Measurements from ENCODE around the gene PCDHGA9.
A peak's percentile ranks its signal among the peaks of the same experiment; 100 is the strongest.
"Not testable (repeated sequence)": the region's sequence is repeated elsewhere in the genome, so short reads cannot be mapped to it uniquely, and the experiment has no call there.

The PCDHGA9 gene

DNA sequence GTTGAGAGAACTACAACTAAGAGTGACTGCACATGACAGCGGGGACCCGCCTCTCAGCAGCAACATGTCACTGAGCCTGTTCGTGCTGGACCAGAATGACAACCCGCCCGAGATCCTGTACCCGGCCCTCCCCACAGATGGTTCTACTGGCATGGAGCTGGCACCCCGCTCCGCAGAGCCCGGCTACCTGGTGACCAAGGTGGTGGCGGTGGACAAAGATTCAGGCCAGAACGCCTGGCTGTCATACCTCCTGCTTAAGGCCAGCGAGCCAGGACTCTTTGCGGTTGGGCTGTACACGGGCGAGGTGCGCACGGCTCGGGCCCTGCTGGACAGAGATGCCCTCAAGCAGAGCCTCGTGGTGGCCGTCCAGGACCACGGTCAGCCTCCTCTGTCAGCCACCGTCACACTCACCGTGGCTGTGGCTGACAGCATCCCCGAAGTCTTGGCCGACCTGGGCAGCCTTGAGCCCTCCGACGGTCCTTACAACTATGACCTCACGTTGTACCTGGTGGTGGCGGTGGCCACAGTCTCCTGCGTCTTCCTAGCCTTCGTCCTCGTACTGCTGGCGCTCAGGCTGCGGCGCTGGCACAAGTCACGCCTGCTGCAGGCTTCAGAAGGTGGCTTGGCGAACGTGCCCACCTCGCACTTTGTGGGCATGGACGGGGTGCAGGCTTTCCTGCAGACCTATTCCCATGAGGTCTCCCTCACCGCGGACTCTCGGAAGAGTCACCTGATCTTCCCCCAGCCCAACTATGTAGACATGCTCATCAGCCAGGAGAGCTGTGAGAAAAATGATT, 17.9 kb upstream of the PCDHGA9 start:
- no peak for DNase-seq

DNA sequence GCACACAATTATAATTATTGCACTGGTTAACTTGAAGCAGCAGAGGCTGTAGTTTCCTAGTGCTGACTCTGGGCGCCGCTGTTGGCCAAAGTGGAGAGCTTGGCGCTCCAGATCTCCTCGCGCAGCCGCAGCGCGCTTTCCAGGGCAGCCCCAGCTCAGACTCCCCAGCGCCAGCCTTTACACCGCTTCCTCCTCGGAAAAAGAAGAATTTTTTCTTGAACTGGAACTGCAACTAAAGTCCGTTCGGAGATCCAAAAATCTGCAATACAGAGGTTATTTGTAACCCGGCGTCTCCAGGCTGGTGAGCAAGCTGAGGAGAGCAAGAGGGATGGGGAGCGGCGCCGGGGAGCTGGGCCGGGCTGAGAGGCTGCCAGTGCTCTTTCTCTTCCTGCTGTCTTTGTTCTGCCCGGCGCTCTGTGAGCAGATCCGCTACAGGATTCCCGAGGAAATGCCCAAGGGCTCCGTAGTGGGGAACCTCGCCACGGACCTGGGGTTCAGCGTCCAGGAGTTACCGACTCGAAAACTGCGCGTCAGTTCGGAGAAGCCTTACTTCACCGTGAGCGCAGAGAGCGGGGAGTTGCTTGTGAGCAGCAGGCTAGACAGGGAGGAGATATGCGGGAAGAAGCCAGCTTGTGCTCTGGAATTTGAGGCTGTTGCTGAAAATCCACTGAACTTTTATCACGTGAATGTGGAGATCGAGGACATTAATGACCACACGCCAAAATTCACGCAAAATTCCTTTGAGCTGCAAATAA, 14.8 kb upstream of the PCDHGA9 start, which contains the start of gene PCDHGB4:
TSS of gene PCDHGB4 (plus strand) at position 142 of the 755 bp plus-strand sequence. CDS start at position 329, 187 bp downstream.
- peak in 1 of 2 donors; percentile 28 for DNase-seq

DNA sequence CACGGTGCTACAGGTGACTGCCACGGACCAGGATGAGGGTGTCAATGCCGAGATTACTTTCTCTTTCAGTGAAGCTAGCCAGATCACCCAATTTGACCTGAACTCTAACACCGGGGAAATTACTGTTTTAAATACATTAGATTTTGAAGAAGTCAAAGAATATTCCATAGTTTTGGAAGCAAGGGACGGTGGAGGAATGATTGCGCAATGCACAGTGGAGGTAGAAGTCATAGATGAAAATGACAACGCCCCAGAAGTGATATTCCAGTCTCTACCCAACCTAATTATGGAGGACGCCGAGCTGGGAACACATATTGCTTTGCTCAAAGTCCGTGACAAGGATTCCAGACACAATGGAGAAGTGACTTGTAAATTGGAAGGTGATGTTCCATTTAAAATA, 13.9 kb upstream of the PCDHGA9 start:
- no peak for DNase-seq

DNA sequence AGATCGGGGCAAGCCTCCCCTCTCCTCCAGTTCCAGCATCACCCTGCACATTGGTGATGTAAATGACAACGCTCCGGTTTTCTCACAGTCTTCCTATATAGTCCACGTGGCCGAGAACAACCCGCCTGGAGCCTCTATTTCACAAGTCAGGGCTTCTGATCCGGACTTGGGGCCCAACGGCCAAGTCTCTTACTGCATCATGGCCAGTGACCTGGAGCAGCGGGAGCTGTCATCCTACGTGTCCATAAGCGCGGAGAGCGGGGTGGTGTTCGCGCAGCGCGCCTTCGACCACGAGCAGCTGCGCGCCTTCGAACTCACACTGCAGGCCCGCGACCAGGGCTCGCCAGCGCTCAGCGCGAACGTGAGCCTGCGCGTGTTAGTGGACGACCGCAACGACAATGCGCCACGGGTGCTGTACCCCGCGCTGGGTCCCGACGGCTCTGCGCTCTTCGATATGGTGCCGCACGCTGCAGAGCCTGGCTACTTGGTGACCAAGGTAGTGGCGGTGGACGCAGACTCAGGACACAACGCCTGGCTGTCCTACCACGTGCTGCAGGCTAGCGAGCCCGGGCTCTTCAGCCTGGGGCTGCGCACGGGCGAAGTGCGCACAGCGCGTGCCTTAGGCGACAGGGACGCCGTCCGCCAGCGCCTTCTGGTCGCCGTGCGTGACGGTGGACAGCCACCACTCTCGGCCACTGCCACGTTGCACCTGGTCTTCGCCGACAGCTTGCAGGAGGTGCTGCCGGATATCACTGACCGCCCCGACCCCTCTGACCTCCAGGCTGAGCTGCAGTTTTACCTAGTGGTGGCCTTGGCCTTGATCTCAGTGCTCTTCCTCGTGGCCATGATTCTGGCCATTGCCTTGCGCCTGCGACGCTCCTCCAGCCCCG, 13.2 kb upstream of the PCDHGA9 start:
- DNase-seq = no peak

DNA sequence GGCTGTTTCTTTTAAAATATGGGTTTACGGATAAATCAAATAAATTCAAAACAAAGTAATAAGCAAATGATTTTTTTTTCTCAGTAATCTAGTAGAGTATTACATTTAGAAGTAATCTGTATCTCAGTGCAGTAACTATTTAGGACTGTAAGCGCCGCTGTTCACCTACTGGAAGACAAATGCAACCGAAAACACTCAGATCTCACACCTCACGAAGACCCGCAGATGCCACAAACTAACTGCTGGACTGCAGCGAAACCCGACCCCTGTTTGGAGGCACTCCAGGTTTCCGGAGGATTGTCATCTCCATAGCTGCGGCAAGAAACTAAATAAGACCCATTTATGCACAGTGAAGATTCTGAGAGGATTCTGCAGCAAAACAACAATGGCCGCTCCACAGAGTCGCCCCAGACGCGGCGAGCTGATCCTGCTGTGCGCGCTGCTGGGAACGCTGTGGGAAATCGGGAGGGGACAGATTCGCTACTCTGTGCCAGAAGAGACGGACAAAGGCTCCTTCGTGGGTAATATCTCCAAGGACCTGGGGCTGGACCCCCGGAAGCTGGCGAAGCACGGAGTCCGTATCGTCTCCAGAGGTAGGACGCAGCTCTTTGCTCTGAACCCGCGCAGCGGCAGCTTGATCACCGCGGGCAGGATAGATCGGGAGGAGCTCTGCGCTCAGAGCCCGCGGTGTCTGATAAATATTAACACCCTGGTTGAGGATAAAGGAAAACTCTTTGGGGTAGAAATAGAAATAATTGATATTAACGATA, 10.0 kb upstream of the PCDHGA9 start, which contains the start of gene PCDHGA8:
TSS of gene PCDHGA8 (plus strand) at position 205 of the 770 bp plus-strand sequence. CDS start at position 386, 181 bp downstream.
- DNase-seq = no peak

DNA sequence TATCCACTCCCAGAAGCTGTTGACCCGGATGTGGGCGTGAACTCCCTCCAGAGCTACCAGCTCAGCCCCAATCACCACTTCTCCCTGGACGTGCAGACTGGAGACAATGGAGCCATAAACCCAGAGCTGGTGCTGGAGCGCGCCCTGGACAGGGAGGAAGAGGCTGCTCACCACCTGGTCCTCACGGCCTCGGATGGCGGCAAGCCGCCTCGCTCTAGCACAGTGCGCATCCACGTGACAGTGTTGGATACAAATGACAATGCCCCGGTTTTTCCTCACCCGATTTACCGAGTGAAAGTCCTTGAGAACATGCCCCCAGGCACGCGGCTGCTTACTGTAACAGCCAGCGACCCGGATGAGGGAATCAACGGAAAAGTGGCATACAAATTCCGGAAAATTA, 9.3 kb upstream of the PCDHGA9 start:
- DNase-seq = no peak

DNA sequence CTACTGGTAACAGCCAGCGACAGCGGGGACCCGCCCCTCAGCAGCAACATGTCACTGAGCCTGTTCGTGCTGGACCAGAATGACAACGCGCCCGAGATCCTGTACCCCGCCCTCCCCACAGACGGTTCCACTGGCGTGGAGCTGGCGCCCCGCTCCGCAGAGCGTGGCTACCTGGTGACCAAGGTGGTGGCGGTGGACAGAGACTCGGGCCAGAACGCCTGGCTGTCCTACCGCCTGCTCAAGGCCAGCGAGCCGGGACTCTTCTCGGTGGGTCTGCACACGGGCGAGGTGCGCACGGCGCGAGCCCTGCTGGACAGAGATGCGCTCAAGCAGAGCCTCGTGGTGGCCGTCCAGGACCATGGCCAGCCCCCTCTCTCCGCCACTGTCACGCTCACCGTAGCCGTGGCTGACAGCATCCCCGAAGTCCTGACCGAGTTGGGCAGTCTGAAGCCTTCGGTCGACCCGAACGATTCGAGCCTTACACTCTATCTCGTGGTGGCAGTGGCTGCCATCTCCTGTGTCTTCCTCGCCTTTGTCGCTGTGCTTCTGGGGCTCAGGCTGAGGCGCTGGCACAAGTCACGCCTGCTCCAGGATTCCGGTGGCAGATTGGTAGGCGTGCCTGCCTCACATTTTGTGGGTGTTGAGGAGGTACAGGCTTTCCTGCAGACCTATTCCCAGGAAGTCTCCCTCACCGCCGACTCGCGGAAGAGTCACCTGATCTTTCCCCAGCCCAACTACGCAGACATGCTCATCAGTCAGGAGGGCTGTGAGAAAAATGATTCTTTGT, 8.0 kb upstream of the PCDHGA9 start:
- not testable (repeated sequence) for DNase-seq

DNA sequence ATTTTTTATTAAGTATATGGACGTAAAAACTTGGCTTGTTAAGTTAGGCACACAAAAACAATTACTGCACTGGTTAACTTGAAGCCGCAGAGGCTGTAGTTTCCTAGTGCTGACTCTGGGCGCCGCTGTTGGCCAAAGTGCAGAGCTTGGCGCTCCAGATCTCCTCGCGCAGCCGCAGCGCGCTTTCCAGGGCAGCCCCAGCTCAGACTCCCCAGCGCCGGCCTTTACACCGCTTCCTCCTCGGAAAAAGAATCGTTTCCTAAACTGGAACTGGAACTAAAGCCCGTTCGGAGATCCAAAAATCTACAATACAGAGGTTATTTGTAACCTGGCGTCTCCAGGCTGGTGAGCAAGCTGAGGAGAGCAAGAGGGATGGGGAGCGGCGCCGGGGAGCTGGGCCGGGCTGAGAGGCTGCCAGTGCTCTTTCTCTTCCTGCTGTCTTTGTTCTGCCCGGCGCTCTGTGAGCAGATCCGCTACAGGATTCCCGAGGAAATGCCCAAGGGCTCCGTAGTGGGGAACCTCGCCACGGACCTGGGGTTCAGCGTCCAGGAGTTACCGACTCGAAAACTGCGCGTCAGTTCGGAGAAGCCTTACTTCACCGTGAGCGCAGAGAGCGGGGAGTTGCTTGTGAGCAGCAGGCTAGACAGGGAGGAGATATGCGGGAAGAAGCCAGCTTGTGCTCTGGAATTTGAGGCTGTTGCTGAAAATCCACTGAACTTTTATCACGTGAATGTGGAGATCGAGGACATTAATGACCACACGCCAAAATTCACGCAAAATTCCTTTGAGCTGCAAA, 4.6 kb upstream of the PCDHGA9 start, which contains the start of gene PCDHGB5:
TSS of gene PCDHGB5 (plus strand) at position 192 of the 796 bp plus-strand sequence. CDS start at position 373, 181 bp downstream.
- peak; percentile 39 to 41 for DNase-seq

DNA sequence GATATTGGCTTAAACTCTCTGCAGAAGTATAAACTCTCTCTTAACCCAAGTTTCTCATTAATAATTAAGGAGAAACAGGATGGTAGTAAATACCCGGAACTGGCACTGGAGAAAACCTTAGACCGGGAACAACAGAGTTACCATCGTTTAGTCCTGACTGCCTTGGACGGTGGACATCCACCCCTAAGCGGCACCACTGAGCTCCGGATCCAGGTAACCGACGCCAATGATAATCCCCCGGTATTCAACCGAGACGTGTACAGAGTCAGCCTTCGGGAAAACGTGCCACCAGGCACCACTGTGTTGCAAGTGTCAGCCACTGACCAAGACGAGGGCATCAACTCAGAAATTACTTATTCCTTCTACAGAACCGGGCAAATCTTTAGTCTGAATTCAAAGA, 4.0 kb upstream of the PCDHGA9 start:
- DNase-seq = no peak

DNA sequence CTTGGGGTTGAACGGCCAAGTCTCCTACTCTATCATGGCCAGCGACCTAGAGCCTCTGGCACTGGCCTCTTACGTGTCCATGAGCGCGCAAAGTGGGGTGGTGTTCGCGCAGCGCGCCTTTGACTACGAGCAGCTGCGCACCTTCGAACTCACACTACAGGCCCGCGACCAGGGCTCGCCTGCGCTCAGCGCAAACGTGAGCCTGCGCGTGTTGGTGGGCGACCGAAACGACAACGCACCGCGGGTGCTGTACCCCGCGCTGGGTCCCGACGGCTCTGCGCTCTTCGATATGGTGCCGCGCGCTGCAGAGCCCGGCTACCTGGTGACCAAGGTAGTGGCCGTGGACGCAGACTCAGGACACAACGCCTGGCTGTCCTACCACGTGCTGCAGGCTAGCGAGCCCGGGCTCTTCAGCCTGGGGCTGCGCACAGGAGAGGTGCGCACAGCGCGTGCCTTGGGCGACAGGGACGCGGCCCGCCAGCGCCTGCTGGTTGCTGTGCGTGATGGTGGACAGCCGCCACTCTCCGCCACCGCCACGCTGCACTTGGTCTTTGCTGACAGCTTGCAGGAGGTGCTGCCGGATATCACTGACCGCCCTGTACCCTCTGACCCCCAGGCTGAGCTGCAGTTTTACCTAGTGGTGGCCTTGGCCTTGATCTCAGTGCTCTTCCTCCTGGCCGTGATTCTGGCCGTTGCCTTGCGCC, 2.9 kb upstream of the PCDHGA9 start:
- no peak for DNase-seq

DNA sequence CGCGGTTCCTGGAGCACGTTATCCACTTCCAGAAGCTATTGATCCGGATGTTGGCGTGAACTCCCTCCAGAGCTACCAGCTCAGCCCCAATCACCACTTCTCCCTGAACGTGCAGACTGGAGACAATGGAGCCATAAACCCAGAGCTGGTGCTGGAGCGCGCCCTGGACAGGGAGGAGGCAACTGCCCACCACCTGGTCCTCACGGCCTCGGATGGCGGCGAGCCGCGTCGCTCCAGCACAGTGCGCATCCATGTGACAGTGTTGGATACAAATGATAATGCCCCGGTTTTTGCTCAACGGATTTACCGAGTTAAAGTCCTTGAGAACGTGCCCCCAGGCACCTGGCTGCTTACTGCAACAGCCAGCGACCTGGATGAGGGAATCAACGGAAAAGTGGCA, 809 bp downstream of the PCDHGA9 start:
- DNase-seq = no peak

DNA sequence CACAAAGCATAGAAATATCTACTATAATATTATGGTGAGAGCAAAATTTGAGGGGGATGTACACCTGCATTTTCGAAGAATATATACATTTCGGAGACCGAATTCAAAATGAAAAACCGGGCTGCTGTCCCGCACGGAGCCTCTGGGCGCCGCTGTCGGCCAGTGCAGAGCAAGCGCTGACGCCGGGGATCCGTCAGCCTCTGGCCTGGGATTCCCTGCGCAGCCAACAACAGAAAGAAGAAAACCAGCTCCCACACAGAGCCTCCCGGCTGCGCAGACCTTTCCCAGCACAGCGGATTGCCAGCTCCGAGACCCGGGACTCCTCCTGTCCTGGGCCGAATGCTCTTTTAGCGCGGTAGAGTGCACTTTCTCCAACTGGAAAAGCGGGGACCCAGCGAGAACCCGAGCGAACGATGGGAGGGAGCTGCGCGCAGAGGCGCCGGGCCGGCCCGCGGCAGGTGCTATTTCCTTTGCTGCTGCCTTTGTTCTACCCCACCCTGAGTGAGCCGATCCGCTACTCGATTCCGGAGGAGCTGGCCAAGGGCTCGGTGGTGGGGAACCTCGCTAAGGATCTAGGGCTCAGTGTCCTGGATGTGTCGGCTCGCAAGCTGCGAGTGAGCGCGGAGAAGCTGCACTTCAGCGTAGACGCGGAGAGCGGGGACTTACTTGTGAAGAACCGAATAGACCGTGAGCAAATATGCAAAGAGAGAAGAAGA, 5.4 kb downstream of the PCDHGA9 start, which contains the start of gene PCDHGB6:
TSS of gene PCDHGB6 (plus strand) at position 232 of the 716 bp plus-strand sequence. CDS start at position 414, 182 bp downstream.
- peak; percentile 27 to 44 for DNase-seq

DNA sequence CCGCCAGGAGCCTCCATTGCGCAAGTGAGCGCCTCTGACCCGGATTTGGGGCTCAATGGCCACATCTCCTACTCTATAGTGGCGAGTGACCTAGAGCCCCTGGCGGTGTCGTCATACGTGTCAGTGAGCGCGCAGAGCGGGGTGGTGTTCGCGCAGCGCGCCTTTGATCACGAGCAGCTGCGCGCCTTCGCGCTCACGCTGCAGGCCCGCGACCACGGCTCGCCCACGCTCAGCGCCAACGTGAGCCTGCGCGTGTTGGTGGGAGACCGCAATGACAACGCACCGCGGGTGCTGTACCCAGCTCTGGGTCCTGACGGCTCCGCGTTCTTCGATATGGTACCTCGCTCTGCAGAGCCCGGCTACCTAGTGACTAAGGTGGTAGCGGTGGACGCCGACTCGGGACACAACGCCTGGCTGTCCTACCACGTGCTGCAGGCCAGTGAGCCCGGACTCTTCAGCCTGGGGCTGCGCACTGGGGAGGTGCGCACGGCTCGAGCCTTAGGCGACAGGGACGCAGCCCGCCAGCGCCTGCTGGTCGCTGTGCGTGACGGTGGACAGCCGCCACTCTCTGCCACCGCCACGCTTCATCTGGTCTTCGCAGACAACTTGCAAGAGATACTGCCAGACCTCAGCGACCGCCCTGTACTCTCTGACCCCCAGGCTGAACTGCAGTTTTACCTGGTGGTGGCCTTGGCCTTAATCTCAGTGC, 7.2 kb downstream of the PCDHGA9 start:
- no peak for DNase-seq

DNA sequence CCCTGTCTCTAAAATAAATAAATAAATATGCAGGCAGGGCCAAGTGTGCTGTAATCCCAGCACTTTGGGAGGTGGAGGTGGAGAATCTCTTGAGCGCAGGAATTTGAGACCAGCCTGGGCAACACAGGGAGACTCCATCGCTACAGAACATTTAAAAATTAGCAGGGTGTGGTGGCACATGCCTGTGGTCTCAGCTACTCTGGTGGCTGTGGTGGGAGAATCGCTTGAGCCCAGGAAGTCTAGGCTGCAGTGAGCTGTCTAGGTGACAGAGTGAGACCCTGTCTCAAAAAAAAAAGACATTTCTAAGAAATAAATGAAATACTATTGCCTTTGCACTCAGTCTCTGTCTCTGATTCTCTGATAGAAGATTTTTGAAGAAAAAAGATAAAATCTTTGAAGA, 9.0 kb downstream of the PCDHGA9 start:
- DNase-seq = no peak

DNA sequence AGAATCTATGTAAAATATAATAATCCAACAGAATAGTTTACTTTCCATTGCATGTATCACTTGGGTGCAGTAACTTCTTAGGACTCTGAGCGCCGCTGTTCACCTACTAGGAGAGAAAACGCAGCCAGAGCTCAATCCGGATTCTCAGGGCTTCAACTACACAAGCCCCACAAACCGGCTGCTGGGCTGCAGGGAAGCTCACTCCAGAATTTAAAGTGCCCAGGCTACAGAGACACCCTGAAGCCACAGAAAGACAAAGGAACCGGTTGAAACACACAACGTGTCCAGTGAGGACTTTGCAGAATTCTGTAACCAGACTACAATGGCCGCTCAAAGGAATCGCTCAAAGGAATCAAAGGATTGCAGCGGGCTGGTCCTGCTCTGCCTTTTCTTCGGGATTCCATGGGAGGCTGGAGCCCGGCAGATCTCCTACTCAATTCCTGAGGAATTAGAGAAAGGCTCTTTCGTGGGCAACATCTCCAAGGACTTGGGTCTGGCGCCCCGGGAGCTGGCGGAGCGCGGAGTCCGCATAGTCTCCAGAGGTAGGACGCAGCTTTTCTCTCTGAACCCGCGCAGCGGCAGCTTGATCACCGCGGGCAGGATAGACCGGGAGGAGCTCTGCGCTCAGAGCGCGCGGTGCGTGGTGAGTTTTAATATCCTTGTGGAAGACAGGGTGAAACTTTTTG, 10.4 kb downstream of the PCDHGA9 start, which contains the start of gene PCDHGA10:
TSS of gene PCDHGA10 (plus strand) at position 134 of the 686 bp plus-strand sequence. CDS start at position 323, 189 bp downstream.
- DNase-seq = peak; percentile 60 to 65

DNA sequence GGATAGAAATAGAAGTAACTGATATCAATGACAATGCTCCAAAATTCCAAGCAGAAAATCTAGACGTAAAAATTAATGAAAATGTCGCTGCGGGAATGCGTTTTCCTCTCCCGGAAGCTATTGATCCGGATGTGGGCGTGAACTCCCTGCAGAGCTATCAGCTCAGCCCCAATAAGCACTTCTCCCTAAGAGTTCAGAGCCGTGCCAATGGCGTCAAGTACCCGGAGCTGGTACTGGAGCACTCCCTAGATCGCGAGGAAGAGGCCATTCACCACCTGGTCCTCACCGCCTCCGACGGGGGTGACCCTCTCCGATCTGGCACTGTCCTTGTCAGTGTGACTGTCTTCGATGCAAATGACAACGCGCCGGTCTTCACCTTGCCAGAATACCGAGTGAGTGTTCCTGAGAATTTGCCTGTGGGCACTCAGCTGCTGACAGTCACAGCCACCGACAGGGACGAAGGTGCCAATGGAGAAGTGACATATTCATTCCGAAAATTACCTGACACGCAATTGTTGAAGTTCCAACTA, 11.0 kb downstream of the PCDHGA9 start:
- DNase-seq = no peak

Data from CD4-positive, alpha-beta T cell treated with Interleukin-4 for 1 hour (primary cell).